Measurements from ENCODE around the gene JMJD8. TPM values are rescaled to one million over a fixed set of nuclear protein-coding genes. Genes with fewer than 3 reads are reported as not detected.

The JMJD8 gene
- total RNA-seq, 1 donor from 2014 or later = 26.1 TPM

GRCh38 chr16:725463-726187 lies 41.5 kb upstream of the JMJD8 start:
- Mint-ChIP-seq H3K27me3 (ENCODE audit: unreplicated experiment) (peaks cover 6% of the 10 kb centered on the region), H3K27ac (ENCODE audit: unreplicated experiment) (no peak overlapping the region), H3K4me1 (ENCODE audit: low read depth, unreplicated experiment) (no peaks in the 10 kb centered on the region), H3K36me3 (ENCODE audit: unreplicated experiment) (no peaks in the 10 kb centered on the region), H3K4me3 (ENCODE audit: unreplicated experiment) (no peak overlapping the region), H3K9me3 (ENCODE audit: unreplicated experiment) (no peaks in the 10 kb centered on the region)
- TF ChIP-seq CTCF (IDR thresholded peaks at IDR 0.05; ENCODE audit: partially characterized antibody, unreplicated experiment) = no peak
- no peak for DNase-seq

- peaks cover 12% of the 10 kb centered on the region for H3K27me3 Mint-ChIP-seq (ENCODE audit: unreplicated experiment)
- DNase-seq = no peak
- H3K9me3 Mint-ChIP-seq (ENCODE audit: unreplicated experiment) = peaks cover 3% of the 10 kb centered on the region
- H3K27ac Mint-ChIP-seq (ENCODE audit: unreplicated experiment) = no peak overlapping the region
- no peak for TF ChIP-seq CTCF (IDR thresholded peaks at IDR 0.05; ENCODE audit: partially characterized antibody, unreplicated experiment)
- H3K4me1 Mint-ChIP-seq (ENCODE audit: low read depth, unreplicated experiment) = peaks cover 2% of the 10 kb centered on the region
- no peaks in the 10 kb centered on the region for H3K36me3 Mint-ChIP-seq (ENCODE audit: unreplicated experiment)
- H3K4me3 Mint-ChIP-seq (ENCODE audit: unreplicated experiment) = no peak overlapping the region
Measured at GRCh38 chr16:725041-725376, 40.9 kb upstream of the JMJD8 start.

- TF ChIP-seq CTCF (IDR thresholded peaks at IDR 0.05; ENCODE audit: partially characterized antibody, unreplicated experiment) = no peak
- peaks cover 5% of the 10 kb centered on the region for H3K9me3 Mint-ChIP-seq (ENCODE audit: unreplicated experiment)
- peaks cover 14% of the 10 kb centered on the region for H3K27me3 Mint-ChIP-seq (ENCODE audit: unreplicated experiment)
- no peak overlapping the region for H3K27ac Mint-ChIP-seq (ENCODE audit: unreplicated experiment)
- H3K4me1 Mint-ChIP-seq (ENCODE audit: low read depth, unreplicated experiment) = peaks cover 3% of the 10 kb centered on the region
- H3K4me3 Mint-ChIP-seq (ENCODE audit: unreplicated experiment) = no peak overlapping the region
- no peak for DNase-seq
- H3K36me3 Mint-ChIP-seq (ENCODE audit: unreplicated experiment) = no peaks in the 10 kb centered on the region
Measured at GRCh38 chr16:724188-725040, 40.3 kb upstream of the JMJD8 start.

GRCh38 chr16:723695-724094 lies 39.6 kb upstream of the JMJD8 start:
- no peaks in the 10 kb centered on the region for H3K36me3 Mint-ChIP-seq (ENCODE audit: unreplicated experiment)
- no peak overlapping the region for H3K4me3 Mint-ChIP-seq (ENCODE audit: unreplicated experiment)
- no peak overlapping the region for H3K27ac Mint-ChIP-seq (ENCODE audit: unreplicated experiment)
- H3K4me1 Mint-ChIP-seq (ENCODE audit: low read depth, unreplicated experiment) = peaks cover 11% of the 10 kb centered on the region
- DNase-seq = no peak
- H3K9me3 Mint-ChIP-seq (ENCODE audit: unreplicated experiment) = peaks cover 9% of the 10 kb centered on the region
- no peak for TF ChIP-seq CTCF (IDR thresholded peaks at IDR 0.05; ENCODE audit: partially characterized antibody, unreplicated experiment)
- H3K27me3 Mint-ChIP-seq (ENCODE audit: unreplicated experiment) = peaks cover 17% of the 10 kb centered on the region

Measured in glutamatergic neuron (in vitro differentiated cells).